ENCODE results near the gene PWP1.
"Not testable (repeated sequence)": the region's sequence is repeated elsewhere in the genome, so short reads cannot be mapped to it uniquely, and the experiment has no call there.

The PWP1 gene

DNA sequence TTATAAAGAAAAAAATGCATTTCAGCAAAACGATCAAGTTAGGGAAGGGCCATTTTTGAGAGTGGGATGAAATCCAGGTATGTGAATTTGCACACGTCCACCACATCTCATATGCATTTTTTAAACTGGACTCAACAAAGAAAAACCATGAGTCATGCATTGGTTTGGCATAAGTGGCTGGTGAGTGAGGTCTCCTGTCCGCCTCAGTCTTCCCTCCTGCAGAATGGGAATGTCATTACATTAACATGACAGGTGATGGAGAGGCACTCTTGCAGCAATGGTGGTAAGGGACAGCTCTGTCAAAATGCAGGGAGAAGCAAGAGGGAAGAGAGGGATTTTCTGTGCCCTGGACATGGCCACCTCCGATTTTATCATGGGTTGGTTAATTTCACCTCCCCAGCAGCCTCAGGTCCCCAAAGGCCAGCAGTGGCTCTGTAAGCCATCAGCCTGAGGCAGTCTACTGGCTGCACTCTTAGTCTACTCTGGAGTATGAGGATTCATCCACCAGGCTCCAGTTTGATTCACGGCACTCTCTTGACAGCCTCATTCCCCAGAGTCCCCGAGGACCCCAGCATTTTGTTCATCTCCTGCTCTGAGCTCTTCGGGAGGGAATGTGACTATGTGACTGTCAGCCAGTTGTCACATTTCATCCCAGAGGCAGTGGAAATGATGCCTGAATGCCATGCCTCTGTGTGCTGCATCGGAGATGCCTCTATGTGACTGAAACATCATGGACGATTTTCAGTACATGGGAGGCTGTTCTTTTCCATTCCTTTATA lies 17.1 kb upstream of the PWP1 start:
- no peak for DNase-seq (ENCODE audit: low read depth, low spot score)

DNA sequence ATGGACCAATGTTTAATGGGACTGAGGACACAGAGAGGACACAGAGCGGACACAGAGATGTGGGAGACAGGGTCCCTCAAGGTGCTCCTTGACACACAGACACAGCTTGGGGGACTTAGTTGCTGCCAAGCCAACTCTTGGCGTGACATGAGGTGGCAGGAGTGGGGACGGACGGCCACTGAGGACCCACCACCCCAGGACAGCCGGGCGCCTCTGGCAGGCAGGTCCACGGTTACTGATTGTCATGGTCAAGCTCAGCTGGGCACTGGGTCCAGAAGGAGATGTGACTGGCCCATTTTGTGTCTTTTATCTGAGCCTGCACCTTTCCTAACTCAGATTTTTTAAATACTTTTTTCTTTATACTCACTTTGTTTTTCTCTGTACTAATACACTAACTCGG lies 15.7 kb upstream of the PWP1 start:
- DNase-seq (ENCODE audit: low read depth, low spot score) = no peak

DNA sequence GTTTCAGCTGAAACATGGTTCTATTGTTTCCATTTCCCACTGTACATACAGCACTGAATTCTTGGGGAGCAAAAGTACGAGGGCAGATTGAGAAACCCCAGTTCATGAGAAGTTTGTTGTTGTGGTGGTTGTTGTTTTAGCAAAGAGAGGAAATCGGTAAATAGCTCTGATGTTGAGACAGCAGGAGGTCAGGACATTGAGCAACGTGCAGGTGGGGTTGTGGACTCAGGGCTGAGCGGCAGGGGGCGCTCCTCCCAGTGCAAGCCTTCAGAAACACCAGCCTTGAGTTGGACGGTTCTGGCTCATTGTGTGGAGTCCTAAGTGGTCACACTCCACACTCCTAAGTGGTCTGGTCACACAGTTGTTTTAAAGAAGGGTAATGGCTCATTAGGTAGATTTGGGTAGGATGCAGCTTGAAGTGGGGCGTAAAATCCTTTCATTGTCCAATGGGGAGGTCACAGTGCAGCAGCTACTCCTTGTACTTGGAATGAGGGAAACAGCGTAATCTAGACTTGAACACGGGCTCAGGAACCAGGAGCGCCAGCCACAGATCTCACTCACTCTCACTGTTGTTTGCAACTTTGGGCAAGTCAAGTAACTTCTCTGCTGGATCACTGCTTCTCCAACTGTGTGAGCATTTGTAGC lies 14.5 kb upstream of the PWP1 start:
- DNase-seq (ENCODE audit: low read depth, low spot score) = no peak

DNA sequence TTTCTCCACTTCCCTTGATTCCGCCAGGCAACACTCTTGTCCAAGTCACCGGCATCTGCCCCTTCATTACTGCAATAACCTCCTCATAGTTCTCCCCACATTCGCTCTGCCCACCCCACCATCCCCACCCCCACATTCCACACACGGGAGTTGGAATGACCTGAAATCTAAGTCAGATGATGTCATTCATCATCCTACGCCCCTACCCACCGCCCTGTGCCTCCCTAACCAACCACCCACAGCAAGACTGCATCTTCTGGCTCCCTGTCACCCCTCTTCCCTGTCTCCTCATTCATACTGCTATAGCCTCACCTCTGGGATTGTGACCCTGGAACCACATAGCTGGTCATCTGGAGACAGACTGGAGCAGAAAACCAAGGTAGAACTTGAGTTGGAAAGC lies 7.9 kb upstream of the PWP1 start:
- no peak for DNase-seq (ENCODE audit: low read depth, low spot score)

DNA sequence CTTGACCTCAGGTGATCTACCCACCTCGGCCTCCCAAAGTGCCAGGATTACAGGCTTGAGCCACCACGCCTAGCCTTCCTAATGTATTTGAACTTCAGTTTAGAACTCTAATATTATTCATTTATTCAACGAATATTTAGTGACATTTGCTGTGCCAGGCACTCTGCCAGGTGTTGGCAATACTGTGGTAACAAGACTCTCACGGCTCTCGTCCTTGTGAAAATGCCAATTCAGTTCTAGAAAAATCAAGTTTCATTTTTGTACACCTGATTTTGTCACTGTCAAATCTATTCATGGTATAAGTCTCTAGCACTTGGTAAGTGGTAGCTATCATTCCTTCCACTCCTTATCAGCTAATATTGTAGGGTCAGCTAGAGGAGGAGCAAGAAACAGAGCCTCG lies 6.3 kb upstream of the PWP1 start:
- no peak for DNase-seq (ENCODE audit: low read depth, low spot score)

DNA sequence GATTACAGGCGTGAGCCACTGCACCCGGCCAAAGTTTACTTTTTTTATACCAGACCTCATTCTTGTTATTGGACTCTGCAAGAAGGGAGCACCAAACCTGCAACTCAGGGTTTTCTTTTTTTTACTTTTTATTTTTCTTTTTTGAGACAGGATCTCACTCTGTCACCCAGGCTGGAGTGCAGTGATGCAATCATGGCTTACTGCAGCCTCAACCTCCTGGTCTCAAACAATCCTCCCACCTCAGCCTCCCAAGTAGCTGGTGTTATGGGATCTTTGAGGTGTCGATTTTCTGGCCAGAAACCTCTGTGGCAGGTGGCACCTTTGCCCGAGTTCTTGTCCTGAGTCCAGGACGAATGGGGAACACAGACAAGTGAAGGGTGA lies 4.2 kb upstream of the PWP1 start:
- DNase-seq (ENCODE audit: low read depth, low spot score) = no peak

DNA sequence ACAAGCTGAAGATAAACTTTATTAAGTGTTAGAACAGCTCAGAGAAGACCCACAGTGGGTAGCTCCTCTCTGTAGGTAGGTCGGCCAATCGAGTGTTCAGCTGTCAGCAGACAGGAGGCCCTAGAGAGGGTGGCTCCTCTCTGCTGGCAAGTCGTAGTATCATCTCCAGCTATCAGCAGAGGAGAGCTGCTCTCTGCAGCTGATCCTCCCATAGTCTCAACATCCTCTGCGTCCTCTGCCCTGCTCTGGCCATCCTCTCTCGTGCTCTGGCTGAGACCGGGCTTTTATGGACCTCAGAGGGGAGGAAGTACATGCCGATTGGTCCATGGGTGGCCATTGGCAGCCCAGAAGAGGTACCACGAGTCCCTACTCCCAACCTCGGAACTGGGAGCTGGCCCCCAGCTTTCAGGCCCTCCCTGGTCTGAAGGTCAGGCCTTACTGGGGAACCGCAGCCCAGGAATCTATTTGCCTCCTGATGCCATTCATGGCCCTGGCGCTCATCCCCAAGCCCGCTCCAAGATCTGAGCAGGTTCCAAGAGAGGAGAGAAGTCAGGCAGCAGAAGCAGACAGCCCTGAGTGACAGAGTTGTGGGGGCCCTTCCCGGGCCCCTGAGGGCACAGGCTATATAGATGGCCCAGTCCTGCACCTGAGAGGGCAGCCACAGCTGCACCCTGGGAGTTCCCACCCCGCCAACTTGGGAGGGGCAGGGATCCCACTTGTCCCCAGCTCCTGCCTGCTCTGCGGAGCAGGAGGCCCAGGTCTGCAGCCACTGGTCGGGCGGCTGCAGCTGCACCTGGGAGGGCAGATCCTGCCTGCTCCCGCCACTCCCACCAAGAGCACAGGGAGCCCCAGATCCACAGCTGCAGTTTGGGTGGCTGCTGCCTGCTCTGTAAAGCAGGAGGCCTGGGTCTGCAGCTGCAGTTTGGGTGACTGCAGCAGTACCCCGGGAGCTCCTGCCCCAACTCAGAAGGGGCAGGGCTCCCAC lies 3.5 kb upstream of the PWP1 start:
- DNase-seq (ENCODE audit: low read depth, low spot score) = no peak

DNA sequence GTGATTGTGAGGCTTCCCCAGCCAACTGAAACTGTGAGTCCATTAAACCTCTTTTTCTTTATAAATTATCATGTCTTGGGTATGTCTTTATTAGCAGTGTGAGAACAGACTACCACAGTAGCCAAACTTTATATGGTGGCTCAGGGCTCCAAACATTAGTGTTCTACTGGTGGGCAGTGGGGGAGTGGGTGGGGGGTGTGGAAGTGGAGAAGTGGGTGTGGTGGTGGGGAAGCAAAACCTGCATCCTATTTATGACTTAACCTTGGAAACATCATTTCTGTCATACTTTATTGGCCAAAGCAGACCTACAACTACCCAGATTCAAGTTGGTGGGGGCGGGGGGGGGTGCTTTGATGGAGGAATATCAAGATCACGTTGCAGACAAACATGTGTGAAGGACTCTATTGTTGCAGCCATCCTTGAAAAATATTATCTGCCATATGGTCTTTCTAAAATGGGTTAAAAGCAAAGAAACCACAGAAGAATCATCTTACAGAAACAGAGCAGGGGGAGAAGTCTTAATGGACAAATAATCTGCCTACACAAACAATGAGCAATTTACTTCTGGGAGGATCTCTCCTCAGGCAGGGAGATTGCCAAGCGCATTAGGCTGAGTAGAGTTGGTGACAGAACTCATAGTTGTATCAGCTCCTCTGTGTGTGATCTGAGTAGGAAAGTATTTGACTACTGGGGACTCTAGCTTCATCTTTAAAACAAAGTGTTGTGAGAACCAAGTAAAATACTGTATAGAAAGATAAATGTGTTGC lies 1.4 kb upstream of the PWP1 start:
- DNase-seq (ENCODE audit: low read depth, low spot score) = no peak

DNA sequence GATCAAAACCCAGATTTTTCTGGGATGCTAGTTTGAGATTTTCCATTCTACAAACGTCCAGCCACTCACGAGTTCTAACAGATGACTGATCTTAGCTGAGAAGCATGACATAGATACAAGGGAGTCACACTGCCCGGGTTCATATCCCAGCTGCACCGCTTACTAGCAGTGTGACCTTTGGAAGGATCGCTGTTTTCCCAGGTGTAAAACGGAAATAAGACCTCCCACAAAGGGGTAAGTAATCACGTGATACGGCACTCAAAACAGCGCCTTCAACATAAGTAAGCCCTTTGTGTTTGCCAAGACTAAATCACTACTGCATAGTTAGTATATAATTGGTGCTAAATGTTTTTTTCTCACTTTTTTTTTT lies 624 bp upstream of the PWP1 start:
- DNase-seq (ENCODE audit: low read depth, low spot score) = no peak

DNA sequence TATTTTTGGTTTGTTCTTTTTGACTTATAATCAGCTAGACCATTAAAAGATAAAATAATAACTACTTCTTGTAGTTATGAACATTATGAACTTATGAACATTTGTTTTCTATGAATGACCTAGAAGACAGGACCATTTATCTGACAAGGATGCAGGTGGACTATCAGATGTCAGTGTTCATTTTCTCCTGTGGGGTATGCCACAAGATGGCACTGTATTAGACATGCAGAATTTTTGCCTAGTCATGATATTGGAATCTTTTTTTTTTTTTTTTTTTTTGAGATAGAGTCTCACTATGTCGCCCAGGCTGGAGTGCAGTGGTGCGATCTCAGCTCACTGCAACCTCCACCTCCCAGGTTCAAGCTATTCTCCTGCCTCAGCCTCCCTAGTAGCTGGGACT lies 10.2 kb downstream of the PWP1 start:
- not testable (repeated sequence) for DNase-seq (ENCODE audit: low read depth, low spot score)

DNA sequence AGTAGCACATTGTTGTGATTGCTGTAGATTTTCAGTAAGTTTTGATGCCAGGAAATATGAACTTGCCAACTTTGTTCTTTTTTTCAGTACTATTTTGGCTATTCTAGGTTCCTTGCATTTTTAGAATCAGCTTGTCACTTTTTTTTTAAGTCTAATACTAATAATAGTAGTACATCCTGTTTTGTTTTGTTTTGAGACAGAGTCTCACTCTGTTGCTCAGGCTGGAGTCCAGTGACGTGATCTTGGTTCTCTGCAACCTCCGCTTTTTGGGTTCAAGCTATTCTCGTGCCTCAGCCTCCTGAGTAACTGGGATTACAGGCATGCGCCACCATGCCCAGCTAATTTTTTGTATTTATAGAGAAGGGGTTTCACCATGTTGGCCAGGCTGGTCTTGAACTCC lies 16.5 kb downstream of the PWP1 start:
- no peak for DNase-seq (ENCODE audit: low read depth, low spot score)

DNA sequence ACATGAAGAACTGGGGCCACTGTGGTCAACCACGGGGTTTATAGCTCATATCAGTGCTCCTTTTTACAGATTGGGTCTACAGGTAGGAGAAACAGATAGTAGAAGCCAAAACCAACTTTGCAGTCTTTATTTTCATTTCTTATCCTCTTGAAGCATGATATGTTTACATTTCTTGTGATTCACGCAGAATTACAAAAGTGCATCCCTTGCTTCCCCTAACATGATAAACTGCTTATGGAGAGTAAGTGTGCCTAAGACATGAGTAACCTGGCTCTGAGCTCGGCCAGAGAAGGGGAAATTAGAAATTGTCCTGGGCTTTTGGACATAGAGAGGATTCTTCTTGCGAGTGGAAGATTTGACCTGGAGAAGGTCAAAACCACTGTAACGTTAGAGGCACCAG lies 18.4 kb downstream of the PWP1 start:
- DNase-seq (ENCODE audit: low read depth, low spot score) = no peak

DNA sequence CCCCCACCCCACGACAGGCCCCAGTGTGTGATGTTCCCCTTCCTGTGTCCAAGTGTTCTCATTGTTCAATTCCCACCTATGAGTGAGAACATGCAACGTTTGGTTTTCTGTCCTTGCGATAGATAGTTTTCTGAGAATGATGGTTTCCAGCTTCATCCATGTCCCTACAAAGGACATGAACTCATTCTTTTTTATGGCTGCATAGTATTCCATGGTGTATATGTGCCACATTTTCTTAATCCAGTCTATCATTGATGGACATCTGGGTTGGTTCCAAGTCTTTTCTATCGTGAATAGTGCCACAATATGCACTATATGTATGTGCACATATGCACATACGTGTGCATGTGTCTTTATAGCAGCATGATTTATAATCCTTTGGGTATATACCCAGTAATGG lies 19.9 kb downstream of the PWP1 start:
- DNase-seq (ENCODE audit: low read depth, low spot score) = not testable (repeated sequence)

DNA sequence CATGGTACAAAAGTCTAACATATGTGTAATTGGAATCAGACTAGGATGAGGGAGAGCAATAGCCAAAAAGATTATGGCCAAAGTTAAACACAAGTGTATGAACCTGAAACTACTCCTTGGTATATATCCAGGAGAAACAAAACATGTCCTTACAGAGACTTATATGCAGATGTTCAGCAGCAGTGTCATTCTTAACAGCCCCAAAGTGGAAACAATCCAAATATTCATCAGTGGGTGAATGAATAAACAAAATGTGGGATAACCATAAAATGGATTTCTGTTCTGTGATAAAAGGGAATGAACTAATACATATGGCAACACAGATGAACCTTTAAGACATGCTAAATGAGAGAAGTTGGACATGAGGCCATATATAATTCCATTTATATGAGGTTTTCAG lies 30.2 kb downstream of the PWP1 start:
- DNase-seq (ENCODE audit: low read depth, low spot score) = no peak

DNA sequence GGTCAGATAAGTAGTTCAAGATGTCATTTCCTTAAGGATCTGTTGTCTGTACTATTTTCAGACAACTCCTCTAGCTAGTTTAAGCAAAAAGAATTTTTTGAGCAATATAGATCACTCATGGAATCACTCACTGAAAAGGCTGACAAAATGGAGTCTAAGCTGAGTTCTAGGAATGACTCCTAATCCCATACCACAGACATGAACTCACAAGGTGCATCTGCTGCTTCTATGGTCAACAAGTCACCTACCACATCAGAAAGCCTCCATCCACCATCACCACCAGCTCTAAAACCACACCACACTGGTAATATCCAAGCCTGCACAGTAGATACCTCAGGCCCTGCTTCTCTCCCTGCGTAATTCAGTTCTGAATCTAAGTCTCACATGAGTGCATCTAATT lies 33.0 kb downstream of the PWP1 start:
- DNase-seq (ENCODE audit: low read depth, low spot score) = no peak

DNA sequence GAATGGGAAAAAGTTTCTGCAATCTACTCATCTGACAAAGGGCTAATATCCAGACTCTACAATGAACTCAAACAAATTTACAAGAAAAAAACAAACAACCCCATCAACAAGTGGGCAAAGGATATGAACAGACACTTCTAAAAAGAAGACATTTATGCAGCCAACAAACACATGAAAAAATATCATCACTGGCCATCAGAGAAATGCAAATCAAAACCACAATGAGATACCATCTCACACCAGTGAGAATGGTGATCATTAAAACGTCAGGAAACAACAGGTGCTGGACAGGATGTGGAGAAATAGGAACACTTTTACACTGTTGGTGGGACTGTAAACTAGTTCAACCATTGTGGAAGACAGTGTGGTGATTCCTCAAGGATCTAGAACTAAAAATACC lies 41.7 kb downstream of the PWP1 start:
- DNase-seq (ENCODE audit: low read depth, low spot score) = not testable (repeated sequence)

DNA sequence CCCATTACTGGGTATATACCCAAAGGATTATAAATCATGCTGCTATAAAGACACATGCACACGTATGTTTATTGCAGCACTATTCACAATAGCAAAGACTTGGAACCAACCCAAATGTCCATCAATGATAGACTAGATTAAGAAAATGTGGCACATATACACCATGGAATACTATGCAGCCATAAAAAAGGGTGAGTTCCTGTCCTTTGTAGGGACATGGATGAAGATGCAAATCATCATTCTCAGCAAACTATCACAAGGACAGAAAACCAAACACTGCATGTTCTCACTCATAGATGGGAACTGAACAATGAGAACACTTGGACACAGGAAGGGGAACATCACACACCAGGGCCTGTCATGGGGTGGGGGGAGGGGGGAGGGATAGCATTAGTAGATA lies 42.1 kb downstream of the PWP1 start:
- not testable (repeated sequence) for DNase-seq (ENCODE audit: low read depth, low spot score)

DNA sequence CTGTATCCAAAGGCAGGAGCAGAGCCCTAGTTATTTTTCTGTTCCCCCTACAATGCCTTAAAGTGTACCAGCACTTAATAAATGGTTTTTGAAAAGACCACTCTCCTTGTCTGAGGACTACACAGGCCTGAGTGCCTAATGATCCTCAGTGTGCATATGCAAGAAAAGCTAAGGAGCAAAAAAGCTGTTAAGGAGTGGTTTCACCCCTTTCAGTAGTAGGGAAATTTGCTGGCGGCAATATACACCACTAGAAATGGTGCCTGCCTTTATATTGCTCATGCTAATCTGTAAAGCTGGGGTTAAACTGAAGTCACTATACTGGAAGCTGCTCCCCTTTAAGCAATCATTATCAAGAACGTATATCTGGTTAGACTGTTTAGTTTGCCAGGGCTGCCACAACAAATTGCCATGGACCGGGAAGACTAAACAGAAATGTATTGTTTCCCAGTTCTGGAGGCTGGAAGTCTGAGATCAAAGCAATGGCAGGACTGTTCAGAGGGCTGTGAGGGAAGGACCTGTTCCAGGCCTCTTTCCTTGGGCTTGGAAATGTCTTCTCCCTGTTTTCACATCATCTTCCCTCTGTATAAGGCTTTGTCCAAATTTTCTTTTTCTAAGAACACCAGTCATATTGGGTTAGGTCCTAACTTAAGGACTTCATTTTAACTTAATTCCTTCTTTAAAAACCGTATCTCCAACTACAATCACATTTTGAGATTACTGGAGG lies 45.2 kb downstream of the PWP1 start:
- DNase-seq (ENCODE audit: low read depth, low spot score) = no peak

DNA sequence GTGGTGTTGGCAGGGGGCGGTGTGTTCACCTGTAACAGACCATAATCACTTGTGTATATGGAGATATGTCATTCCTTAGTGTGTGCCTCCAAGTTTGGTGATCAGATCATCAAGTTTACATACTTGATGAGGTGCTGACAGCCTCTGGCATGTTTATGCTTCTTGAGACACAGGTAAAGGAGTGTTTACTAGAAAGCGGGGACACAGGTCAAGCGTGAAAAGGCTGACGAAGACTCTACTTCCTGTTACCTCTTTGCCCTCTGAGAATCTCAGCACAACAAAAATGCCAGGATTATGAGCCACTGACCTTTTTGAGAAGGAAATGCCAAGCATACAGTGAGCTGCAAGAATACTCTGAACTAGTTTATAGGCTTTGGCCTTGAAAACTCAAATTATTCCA lies 45.8 kb downstream of the PWP1 start:
- DNase-seq (ENCODE audit: low read depth, low spot score) = no peak

DNA sequence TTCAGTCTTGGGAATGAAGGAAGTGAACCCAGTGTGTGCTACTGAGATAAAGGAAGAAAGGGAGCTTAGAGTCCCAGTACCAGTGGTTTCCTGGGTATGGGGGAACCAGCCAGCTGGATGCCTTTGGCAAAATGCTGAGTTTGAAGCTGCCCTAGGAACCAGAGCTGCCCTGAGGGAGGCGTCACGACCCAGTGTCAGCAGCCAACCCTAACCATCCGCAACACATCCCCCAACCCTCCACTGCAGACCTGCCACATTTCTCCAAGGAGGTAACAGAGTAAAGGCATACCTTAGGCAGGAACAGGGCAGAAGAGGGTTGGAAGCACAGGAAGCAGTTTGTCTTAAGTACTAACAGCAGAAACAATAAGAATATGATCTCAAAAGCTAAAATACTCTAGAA lies 46.8 kb downstream of the PWP1 start:
- DNase-seq (ENCODE audit: low read depth, low spot score) = no peak

DNA sequence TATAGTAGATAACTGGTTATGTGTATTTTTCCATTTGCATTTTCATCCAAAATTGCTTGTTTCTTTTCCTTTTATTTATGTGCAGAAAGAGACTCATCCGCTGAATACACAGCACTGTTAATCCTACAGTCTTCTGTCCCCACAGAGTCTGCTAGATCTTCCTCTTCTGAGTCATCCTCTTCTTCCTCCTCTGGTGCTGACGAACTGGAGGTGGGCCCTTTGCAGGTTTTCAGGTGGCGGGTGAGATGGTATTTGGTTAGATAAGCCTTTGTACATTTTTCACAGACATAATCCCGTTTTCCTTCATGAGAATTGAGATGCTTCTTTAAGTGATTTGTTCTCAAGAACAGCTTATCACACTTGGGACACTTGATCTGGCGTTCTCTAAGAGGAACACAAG lies 48.5 kb downstream of the PWP1 start:
- DNase-seq (ENCODE audit: low read depth, low spot score) = no peak
